Stimulated activated CD8-positive, alpha-beta memory T cell treated with anti-CD3 and anti-CD28 coated beads, Interleukin-2, amount 100 ng/mL, for 1 hour (primary cell): Measurements from ENCODE around the gene CCDC134.

ENCODE experiments used
- DNase-seq, 2 donors: peaks; one replicate each; pipeline ENCODE4 v3.0.0-alpha.2; 2020; ENCODE audit warnings: low read depth in 2 of 2

CCDC134 gene

DNA sequence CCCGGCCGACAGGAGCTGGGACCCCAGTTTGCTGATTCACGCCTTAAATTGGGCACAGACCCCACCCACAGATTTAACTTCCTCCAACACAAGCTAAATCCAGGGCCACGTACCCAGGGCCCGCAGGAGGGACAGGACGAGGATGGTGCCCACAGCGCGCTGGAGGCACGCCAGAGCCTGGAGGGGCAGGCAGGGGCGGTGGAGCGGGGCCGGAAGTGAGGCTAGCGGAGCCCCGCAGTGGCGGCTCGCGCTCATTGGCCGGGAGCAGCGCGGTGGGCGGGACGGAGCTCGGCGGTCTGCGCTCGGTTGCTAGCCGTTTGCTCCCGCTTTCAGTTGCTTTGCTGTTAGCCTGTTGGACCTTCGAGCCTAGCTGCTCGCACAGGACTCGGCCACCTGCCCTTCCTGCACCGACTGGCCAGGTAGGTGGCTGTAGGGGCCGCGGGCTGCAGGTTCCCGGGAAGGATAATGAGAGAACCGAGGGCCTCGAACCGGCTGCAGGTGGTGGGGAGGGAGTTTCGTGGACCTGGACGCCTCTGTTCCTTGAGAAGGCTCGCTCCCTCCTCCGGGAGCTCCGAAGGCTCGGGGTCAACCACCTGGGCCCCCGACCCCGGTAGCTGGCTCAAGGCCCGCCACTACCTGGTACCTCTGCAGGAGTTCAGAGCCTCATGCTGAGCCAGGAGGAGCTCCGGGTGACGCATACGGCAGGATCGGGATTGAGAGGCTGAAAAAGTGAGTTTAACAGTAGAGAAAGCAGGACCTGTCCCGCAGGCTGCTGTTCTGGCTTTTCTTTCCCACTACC is at the start of gene CCDC134:
Gene CCDC134 (plus strand): TSS at position 332 of the 799 bp plus-strand sequence. CDS start 8,212 bp downstream, outside the sequence.
- DNase-seq, result peak; percentile 76 to 83

DNA sequence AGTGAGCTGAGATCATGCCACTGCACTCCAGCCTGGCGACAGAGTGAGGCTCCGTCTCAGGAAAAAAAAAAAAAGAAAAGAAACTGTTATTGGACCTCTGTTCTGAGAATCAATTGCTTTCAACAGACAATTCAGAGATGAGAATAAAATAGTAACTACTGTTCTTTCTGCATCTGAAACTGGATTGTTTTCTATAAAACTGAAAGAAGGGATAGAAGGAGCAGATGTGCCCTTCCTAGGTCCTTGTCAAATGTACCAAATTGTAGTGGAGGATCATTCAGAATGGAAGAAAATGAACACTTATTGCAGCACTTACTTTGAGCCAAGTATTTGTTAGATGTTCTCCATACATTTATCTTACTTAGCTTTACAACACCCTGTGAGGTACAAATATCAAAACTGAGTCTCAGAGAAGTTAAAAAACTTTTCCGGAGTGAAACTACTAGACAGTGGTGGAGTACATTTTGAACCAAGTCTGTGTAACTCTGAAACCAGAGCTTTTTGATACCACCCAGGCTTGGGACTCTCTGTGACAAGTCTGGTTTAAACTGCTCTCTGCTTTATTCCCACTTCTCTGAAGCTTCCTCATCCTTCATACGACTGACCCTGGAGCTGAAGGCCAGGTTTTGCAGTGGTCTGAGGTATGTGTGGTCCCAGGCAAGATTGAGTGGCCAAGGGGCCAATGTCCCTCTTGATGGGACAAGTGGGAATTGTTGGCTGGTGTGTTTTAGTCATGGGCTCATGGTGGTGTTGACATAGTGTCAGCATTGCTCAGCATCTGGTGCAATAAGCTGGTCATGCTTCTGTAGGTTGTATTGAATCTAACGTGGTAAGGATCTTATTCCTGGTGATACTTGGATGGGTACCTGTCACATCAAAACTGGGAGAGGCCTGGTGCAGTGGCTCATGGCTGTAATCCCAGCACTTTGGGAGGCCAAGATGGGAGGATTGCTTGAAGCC is 48.2 kb upstream of the CCDC134 start:
- no peak for DNase-seq

DNA sequence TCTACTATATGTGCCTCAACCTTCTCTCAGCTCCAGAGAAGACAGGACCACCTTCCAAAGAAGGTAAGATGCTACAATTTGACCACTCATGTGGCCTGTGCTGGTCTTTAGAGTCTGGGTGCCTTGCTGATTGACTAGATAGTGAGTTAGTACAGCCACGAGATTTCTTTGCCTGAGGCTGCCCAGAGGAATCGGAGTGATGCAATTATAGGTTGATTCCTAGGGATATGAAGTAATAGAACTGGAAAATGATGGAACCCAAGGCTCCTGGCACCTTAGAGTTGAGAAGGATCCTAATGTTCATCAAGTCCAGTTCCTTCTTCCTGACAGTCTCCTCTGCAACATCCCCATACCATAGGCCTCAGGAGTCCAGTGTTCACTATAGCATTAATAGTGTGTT is 46.5 kb upstream of the CCDC134 start:
- no peak for DNase-seq

DNA sequence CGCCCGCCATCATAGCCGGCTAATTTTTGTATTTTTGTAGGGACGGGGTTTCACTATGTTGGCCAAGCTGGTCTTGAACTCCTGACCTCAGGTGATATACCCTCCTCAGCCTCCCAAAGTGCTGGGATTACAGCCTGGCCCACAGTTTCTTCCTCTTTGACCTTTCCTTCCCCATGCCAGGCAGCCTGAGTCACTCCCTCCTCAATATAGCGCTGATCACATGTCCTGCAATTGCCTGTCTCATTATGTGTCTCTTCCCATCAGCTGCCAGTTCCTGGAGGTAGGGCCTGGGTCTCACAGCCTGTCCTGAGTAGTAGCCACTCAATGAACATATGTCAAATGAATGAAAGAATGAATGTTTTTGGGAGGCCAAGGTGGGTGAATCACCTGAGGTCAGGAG is 43.0 kb upstream of the CCDC134 start:
- DNase-seq, result no peak

DNA sequence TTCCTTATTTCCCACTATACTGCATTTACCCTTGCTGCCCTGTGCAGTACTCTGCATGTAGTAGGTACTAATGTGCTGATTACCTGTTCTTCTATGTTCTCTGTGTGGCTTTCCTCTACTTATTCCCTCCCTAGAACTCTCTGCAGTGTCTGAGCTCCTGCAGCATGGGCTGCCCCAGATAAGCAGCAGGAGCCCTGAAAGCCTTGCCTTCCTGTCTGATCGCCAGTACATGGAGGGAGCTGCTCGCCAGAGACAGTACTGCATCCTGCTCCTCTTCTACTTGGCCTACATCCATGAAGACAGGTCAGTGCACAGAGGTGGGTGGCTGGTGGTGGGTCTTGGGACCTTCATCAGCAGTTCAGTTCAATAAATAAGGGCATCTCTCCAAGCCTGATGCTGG is 42.2 kb upstream of the CCDC134 start:
- no peak for DNase-seq

DNA sequence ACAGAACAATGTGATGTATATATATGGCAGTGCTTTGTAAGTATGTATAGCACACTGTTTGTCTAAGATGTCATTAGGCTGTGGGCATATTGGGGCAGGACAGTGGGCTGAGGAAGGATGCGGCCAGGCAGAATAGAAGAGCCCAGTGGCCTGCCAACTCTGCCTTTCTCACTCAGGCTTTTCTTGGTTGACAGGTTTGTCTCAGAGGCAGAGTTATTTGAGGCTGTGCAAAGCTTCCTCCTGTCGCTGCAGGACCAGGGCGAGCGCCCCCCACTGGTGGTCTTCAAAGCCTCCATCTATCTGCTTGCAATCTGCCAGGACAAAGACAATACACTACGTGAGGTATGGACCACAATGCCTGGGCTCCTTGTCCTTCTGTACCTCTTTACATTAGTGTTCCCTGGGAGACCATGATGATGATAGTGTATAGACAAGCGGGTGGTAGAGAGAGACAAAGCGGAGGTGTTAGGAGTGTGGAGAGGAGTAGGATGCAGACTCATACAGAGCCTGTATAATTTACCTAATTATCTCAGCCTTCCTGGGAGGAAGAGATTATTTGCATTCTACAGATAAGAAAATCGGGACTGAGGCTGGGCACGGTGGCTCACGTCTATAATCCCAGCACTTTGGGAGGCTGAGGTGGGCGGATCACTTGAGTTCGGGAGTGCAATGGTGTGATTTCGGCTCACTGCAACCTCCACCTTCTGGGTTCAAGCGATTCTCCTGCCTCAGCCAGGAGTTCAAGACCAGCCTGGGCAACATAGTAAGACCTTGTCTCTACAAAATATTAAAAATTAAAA is 37.3 kb upstream of the CCDC134 start:
- DNase-seq, result no peak

DNA sequence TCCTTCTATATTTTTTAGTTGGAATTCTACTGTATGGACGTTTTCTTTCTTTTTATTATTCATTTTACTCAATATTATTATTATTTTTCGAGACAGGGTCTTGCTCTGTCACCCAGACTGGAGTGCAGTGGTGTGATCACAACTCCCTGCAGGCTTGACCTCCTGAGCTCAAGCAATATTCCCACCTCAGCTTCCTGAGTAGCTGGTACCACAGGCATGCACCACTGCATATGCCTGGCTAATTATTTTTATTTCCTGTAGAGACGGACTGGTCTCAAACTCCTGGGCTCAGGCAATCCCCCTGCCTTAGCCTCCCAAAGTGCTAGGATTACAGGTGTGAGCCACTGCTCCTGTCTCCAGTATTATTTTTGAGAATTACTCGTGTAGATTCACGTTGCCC is 34.0 kb upstream of the CCDC134 start:
- DNase-seq, result no peak

DNA sequence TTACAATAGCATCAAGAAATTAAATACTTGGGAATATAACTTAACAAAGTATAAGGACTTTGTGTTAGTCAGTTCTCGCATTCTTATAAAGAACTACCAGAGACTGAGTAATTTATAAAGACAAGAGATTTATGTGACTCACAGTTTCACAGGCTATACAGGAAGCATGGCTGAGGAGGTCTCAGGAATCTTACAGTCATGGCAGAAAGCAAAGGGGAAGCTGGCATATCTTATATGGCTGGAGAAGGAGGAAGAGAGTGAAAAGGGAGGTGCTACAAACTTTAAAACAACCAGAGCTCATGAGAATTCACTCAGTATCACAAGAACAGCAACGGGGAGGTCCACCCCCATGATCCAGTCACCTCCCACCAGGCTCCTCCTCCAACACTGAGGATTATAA is 32.0 kb upstream of the CCDC134 start:
- no peak for DNase-seq

DNA sequence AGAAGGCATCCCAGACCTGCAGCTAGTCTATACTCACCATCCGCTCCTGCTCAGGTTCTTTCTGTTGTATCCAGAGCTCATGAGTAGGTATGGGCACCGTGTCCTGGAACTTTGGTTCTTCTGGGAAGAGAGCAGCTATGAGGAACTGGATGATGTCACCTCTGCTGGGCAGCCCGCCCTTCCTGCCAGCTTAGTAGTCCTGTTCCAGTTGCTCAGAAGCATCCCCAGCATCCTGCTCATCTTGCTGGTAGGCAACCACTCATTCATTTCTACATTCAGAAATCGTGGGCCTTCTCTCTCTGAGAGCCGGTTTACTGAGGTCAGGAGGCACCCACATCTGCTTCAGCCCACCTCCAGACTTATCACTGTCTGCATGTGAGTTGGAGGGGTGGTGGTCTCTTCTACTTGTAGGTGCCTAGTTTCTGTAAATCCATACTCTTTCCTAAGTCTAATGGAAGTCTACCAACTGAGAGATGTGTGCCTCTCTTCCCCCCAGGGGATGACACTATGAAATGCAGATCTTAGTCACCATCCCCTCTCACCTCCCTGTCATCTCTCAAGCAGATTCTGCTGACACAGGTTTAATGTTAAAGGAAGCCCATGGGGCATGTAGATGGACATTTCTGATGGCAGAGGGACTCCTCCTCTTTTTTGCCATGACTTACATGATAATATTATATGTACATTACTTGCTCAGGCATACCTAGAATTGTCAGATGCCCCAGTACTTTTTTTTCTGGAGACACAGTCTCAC is 29.6 kb upstream of the CCDC134 start:
- no peak for DNase-seq

DNA sequence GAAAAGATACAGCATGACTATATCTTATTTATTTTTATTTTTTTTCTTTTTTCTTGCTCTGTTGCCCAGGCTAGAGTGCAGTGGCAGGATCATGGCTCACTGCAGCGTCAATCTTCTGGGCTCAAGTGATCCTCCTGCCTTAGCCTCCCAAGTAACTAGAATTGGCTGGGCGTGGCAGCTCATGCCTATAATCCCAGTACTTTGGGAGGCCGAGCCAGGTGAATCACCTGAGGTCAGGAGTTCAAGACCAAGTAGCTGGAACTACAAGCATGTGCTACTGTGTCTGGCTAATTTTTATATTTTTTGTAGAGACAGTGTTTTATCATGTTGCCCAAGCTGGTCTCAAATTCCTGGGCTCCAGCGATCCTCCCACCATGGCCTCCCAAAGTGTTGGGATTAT is 28.3 kb upstream of the CCDC134 start:
- no peak for DNase-seq

DNA sequence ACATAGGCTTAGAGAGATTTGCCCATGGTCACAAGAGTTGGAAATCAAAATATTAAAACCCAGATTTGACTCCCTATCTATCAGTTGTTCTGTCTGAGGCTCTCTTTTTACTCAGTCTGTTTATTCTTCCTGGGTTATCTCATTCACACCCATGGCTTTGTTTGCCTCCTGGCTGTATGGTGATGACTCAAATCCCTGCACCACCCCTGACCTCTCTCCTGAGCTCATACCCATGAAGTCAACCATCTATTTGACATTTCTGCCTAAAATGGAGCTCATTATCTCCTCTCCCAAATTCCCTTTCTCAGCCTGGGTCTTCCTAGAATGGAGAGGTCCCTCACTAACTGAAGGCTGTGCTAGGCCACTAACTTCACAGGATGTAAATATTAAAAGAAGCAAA is 27.8 kb upstream of the CCDC134 start:
- no peak for DNase-seq

DNA sequence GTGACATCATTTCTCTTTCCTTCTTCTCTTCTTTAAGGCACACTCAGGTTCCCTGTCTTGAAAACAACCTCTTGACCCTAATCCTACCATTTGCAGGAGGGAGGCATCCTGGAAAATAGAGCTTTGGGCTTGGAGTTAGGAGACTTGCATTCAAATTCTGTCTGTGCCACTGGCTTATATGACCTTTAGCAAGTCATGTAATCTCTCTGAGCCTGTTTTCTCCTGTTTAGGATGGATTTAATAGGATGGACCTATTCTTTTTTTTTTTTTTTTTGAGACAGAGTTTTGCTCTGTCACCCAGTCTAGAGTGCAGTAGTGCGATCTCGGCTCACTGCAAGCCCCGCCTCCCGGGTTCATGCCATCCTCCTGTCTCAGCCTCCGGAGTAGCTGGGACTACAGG is 25.1 kb upstream of the CCDC134 start:
- no peak for DNase-seq

DNA sequence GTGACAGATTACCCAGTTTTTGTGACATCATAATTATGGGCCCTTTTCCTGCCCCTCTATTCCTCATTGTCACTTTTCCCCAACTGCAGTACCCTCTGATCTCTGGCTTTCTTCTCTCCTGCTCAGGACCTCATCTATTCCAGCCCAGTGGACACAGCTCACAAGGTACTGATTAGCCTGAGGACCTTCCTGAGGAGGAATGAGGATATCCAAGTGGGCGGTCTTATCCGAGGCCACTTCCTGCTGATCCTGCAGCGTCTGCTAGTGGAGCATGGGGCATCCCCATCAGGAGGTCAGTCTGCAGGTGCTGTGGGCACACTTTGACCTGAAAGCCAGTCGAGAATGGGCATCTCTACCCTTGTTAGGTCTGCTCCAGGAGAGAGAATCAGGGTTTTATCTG is 24.5 kb upstream of the CCDC134 start:
- DNase-seq, result no peak

DNA sequence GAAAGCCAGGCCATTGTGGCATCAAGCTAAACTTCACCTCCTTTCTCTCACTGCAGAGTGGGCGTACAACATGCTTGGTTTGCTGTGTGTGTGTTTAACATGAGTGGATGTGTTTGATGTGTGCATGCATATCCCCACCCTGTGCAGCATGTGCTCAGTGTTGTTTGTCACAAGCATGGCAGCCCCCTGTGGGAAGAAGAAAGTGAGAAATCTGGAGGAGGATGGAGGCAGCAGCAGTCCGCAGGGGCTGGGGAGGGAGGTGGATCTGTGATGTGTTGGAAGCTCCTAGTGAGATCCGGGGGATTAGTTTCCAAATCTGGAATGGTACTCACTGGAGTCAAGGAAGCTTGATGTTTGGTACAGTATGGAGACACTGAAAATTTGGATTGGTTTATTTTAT is 24.1 kb upstream of the CCDC134 start:
- DNase-seq, result no peak

DNA sequence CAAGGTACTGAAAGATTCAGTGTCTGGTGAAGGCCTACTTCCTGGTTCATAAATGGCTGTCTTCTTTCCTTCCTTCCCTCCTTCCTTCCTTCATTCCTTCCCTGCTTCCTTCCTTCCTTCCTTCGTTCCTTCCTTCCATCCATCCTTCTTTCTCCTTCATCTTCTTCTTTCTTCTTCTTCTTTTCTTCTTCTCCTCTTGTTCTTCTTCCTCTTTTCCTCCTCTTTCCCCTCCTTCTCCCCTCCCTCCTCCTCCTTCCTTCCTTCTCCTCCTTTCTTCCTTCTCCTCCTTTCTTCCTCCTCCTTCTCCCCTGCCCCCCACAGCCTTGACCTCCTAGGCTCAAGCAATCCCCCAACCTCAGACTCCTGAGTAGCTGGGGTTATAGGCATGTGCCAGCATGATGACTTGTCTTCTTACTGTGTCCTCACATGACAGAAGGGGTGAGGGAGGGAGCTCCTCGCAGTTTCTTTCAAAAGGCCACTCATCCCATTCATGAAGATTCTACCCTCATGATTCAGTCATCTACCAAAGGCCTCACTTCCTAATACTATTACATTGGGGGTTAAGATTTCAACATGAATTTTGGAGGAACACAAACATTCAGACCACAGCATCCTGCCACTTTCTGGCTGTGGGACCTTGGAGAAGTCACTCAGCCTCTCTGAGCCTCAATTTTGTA is 22.6 kb upstream of the CCDC134 start:
- DNase-seq, result no peak

DNA sequence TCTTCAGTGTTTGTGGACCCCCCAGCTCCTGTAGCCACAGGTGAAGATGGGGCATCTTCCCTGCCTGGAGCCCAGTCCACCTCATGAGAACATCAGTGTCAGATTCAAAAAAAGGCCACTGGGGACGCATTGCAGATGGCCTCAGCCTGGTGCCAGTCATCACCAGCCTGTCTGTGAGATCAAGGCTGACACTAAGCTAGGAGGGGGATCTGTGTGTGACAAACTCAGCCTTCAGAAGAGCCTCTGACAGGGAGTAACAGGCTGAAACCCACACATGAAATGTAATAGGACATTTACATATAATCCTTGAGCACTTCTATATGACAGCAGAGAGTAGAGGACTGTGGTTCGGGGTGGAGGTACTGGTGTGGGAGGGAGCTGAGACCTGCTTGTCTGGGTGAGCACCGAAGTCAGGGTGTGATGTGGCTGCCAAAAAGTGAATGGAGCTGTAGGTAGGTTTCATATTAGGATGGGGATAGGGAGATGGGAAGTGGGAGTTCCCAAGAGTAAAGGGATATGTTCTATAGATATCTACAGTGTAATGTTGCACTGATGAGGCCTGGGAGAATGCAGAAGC is 20.5 kb upstream of the CCDC134 start:
- no peak for DNase-seq

DNA sequence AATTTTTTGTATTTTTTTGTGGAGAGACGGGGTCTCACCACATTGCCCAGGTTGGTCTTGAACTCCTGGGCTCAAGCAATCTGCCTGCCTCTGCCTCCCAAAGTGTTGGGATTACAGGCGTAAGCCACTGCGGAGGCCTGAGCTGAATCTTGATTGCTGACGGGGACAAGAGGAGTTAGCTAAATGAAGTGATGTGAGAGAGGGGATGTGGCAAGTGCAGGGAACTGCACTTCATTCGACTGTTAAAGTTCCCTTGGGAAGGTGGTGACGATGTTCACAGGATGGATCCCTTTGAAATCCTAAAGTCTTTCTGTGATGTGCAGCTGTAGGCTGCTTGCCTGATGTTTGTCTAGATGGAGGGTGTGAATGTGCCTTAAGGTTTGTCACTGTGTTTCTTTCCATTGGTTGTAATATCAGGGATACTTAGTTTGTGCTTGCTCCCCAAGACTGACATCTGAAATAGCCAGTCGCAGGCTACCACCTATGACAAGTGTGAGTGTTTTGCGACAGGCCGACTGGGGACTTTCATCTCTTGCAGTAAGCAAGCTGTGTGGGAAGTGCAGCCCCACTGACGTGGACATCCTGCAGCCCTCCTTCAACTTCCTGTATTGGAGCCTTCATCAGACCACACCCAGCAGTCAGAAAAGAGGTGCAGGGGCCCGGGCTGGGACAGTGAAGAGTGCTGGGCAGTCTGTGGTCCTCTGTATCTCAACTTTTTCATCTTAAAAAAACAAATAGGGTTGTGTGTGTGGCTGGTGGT is 19.6 kb upstream of the CCDC134 start:
- DNase-seq, result peak; percentile 70

DNA sequence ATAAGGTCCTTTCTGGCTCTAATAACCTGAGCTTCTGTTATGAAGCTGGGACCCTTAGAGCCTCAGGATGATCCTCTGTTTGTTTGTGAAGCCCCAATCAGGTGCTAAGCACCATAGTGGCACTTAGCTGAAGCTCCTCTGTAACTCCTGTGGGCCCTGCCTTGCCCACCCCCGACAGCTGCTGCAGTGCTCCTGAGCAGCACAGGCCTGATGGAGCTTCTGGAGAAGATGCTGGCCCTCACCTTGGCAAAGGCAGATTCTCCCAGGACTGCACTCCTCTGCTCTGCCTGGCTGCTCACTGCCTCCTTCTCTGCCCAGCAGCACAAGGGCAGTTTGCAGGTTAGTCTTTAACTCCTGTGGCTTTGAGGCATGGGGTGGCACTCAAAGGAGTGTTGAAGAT is 19.0 kb upstream of the CCDC134 start:
- DNase-seq, result no peak

DNA sequence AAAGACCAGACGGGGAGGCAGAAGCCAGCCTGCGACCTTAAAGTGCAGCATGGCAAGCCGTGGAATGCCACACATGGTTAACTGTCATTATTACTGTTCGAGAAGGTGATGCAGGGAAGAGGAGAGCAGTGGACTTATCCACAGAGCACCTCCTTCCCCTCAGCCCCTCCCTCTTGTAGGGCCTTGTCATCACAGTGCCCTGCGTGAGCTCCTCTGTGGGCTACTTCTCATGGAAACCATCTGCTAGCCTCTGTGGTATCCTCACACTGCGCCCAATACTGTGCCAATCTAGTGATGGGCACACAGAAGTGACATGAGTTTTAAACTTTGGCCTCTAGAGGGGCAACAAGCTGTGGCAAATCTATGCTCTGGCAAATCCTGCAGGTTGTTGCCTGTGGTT is 18.2 kb upstream of the CCDC134 start:
- DNase-seq, result no peak

DNA sequence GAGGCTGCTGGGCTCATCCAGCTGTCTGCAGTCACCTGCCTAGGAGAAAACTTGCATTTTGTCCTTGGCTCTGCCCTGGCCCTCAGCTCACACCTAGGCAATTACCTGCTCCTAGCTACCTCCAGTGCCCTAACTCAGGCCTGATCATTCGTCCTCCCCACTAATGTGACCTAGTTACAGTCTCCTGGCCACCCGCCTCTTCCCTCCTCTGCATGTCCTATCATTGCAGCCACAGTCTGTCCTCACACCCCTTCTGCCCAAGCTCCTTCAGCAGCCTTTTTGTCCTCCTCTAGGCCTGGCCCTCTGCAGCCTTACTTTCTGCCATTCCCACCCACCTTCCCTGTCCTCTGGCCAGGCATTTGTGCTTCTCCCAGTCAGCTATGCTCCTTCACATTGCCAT is 17.7 kb upstream of the CCDC134 start:
- DNase-seq, result no peak
